K562 (cell line): ENCODE results near the gene SYNJ2. TPM values are rescaled to one million over a fixed set of nuclear protein-coding genes. Genes with fewer than 3 reads are reported as not detected.

Experiments
- ATAC-seq: fragments of 200-7000 bp; cut with Tn5 transposase; 3 replicates; pipeline ENCODE4 v1.9.1; 2020; ENCODE audit warnings: moderate library complexity
- BruUV-seq: library from RNA; stranded (reverse); fragments of 400-500 nt; replicated peaks from 2 replicates; lab custom pipeline; 2021; lab: Mats Ljungman, UMichigan
- CTCF ChIA-PET: fragments of 300-600 bp; formaldehyde crosslinking; extraction: SDS; loops from one replicate; lab custom pipeline; 2021; ENCODE audit warnings: low intra/inter-chr PET ratio; lab: Yijun Ruan, JAX
- POLR2A ChIA-PET: fragments of 300-600, 350-650 bp; sonication (Branson Sonifier 250); formaldehyde crosslinking; extraction: SDS; loops from one replicate; lab custom pipeline; 2021; ENCODE audit warnings: antibody characterized with exemption, inconsistent platforms; lab: Yijun Ruan, JAX
- DNase-seq, 4 experiments: peaks; one replicate each; pipeline versions ENCODE4 v3.0.0 to v3.0.0-alpha.2; 2011 to 2018; ENCODE audit warnings: low spot score in 3 of 4, mixed read lengths in 3 of 4; ENCODE audit errors: extremely low read depth in 1 of 4
- FAIRE-seq: peaks from 2 replicates; lab custom pipeline; 2011; peaks lifted over from hg19 to GRCh38; lab: Jason Lieb, UNC
- H2AFZ ChIP-seq: 2 replicates; pipeline ENCODE4 v1.6.0; 2011; ENCODE audit warnings: low read depth, low read length, control low read depth, inconsistent platforms
- H3K27ac ChIP-seq: fragments of 200-600 bp; 3 replicates; pipeline ENCODE4 v1.8.0; 2011; ENCODE audit warnings: low read depth, mild to moderate bottlenecking, control low read depth, inconsistent platforms, low read length, moderate library complexity, mixed read lengths; ENCODE audit errors: extremely low read depth
- H3K27me3 ChIP-seq, 2 experiments: fragments of 300-600 bp in 1 of 2; 2 replicates in 1 of 2; 3 replicates in 1 of 2; pipeline versions ENCODE4 v1.6.0 to v1.8.0; 2011; ENCODE audit warnings: inconsistent platforms in 2 of 2, low read length in 2 of 2, mild to moderate bottlenecking in 1 of 2, mixed read lengths in 1 of 2, moderate library complexity in 1 of 2; ENCODE audit not compliant: control insufficient read depth in 2 of 2, insufficient read depth in 2 of 2
- H3K36me3 ChIP-seq: fragments of 300-600 bp; 3 replicates; pipeline ENCODE4 v1.8.0; 2011; ENCODE audit warnings: mild to moderate bottlenecking, low read length, inconsistent platforms; ENCODE audit not compliant: control insufficient read depth, insufficient read depth
- H3K4me1 ChIP-seq, 2 experiments: fragments of 200-600 bp in 1 of 2; replicated peaks in 1 of 2; 2 replicates in 1 of 2; 3 replicates in 1 of 2; pipeline versions ENCODE4 v1.5.1 to v1.8.0; 2011; ENCODE audit warnings: inconsistent platforms in 2 of 2, low read length in 2 of 2, mild to moderate bottlenecking in 1 of 2, mixed read lengths in 1 of 2, moderate library complexity in 1 of 2; ENCODE audit not compliant: control insufficient read depth in 2 of 2, insufficient read depth in 2 of 2
- H3K4me2 ChIP-seq: 2 replicates; pipeline ENCODE4 v1.6.1; 2011; ENCODE audit warnings: low read length, control low read depth, inconsistent platforms, mixed read lengths; ENCODE audit not compliant: insufficient read depth
- H3K4me3 ChIP-seq: fragments of 200-600 bp; sonication (generic), shearing (Covaris generic); 2 replicates; pipeline ENCODE4 v1.5.1; 2016; ENCODE audit warnings: control low read depth, inconsistent platforms
- H3K79me2 ChIP-seq: fragments of 200-600 bp; 3 replicates; pipeline ENCODE4 v1.8.0; 2011; ENCODE audit warnings: low read length, inconsistent platforms; ENCODE audit not compliant: control insufficient read depth, insufficient read depth
- H3K9ac ChIP-seq, 2 experiments: 2 replicates each; pipeline versions ENCODE4 v1.6.0 to v1.6.1; 2011; ENCODE audit warnings: low read depth in 2 of 2, low read length in 2 of 2, control low read depth in 1 of 2, inconsistent platforms in 1 of 2, mild to moderate bottlenecking in 1 of 2, mixed read lengths in 1 of 2; ENCODE audit not compliant: insufficient read depth in 1 of 2
- H3K9me1 ChIP-seq: one replicate; pipeline ENCODE4 v1.6.0; 2011; ENCODE audit warnings: inconsistent platforms, mild to moderate bottlenecking, low read length, moderate library complexity; ENCODE audit not compliant: control insufficient read depth, insufficient read depth
- H3K9me3 ChIP-seq: replicated peaks from 2 replicates; pipeline ENCODE4 v1.5.1; 2011; ENCODE audit warnings: low read depth, low read length, inconsistent platforms; ENCODE audit not compliant: control insufficient read depth, insufficient read depth
- H4K20me1 ChIP-seq: replicated peaks from 2 replicates; pipeline ENCODE4 v1.6.1; 2011; ENCODE audit warnings: low read length, inconsistent platforms, mixed read lengths; ENCODE audit not compliant: control insufficient read depth, insufficient read depth
- BACH1 ChIP-seq: fragments of 200-800 bp; sonication (Bioruptor generic); IDR thresholded peaks from 2 replicates; pipeline ENCODE4 v1.6.1; 2016; ENCODE audit warnings: missing genetic modification characterization, missing compliant biosample characterization
- CXXC5 ChIP-seq: fragments of 250-450 bp; sonication (Bioruptor Pico); IDR thresholded peaks from 2 replicates; pipeline ENCODE4 v1.8.0; 2022; ENCODE audit warnings: inconsistent platforms, mild to moderate bottlenecking, moderate library complexity
- EGR1 ChIP-seq: fragments of 450-650 bp; conservative IDR thresholded peaks from 2 replicates; pipeline ENCODE4 v1.6.1; 2017; ENCODE audit warnings: mild to moderate bottlenecking
- FOSL1 ChIP-seq: fragments of 200-800 bp; sonication (Bioruptor generic); conservative IDR thresholded peaks from 2 replicates; pipeline ENCODE4 v1.6.1; 2016; ENCODE audit warnings: missing genetic modification characterization, missing compliant biosample characterization
- LARP7 ChIP-seq: fragments of 450-650 bp; IDR thresholded peaks from 2 replicates; pipeline ENCODE4 v1.6.1; 2016
- NFIC ChIP-seq: fragments of 450-650 bp; IDR thresholded peaks from 2 replicates; pipeline ENCODE4 v1.6.1; 2017; ENCODE audit warnings: mild to moderate bottlenecking, inconsistent platforms
- NR2C2 ChIP-seq, 2 experiments: fragments of 200-800 bp in 1 of 2; sonication (Bioruptor generic) in 1 of 2; sonication (generic) in 1 of 2; formaldehyde crosslinking in 1 of 2; IDR thresholded peaks; 2 replicates each; pipeline versions ENCODE4 v1.6.1 to v1.8.0; 2016 to 2022; ENCODE audit warnings: mild to moderate bottlenecking in 1 of 2, missing compliant biosample characterization in 1 of 2, missing genetic modification characterization in 1 of 2, missing genetic modification reagents in 1 of 2
- SMARCC2 ChIP-seq: fragments of 450-650 bp; IDR thresholded peaks from 2 replicates; pipeline ENCODE4 v1.6.1; 2017; ENCODE audit warnings: antibody characterized with exemption, moderate library complexity, mild to moderate bottlenecking, low read depth
- ZNF699 ChIP-seq: fragments of 250-450 bp; sonication (Bioruptor Pico); IDR thresholded peaks from 2 replicates; pipeline ENCODE4 v1.8.0; 2021; ENCODE audit warnings: mild to moderate bottlenecking, moderate library complexity; ENCODE audit not compliant: insufficient replicate concordance
- WGBS: fragments of 100-300 bp; shearing (Covaris generic); methylation state at CpG from one replicate; pipeline ENCODE4 v1.1.6; 2016; ENCODE audit warnings: low coverage, mixed read lengths; ENCODE audit not compliant: insufficient coverage; ENCODE audit errors: missing lambda C conversion rate; 5-methylcytosine and 5-hydroxymethylcytosine counted together
- in situ Hi-C: fragments of 300-500 bp; cut with MboI; formaldehyde crosslinking; loops from 4 replicates; pipeline ENCODE4 v1.15.0; 2018; ENCODE audit warnings: inconsistent platforms, mixed read lengths
- intact Hi-C: fragments of 100-400 bp; cut with micrococcal nuclease; formaldehyde crosslinking; loops from 2 replicates; pipeline ENCODE4 v1.14.2; 2022
- polyA plus RNA-seq, 8 experiments: library from polyadenylated mRNA; depleted of rRNA in 4 of 8; stranded (reverse) in 5 of 8; unstranded in 3 of 8; fragments of >200 nt; fragmentation: Nextera tagmentation in 2 of 8; fragmentation: Illumina TruSeq in 1 of 8; extraction: Ambion mirVana in 2 of 8; extraction: Trizol in 1 of 8; gene quantifications; 2 replicates each; pipeline versions ENCODE4 v1.2.1 to v1.2.3, GENCODE V29; 2011 to 2014; ENCODE audit warnings: inconsistent platforms in 1 of 8, missing spikeins in 1 of 8
- total RNA-seq, 7 experiments: library from RNA; depleted of rRNA in 6 of 7; stranded (reverse); fragments of >200 nt in 6 of 7; fragmentation: Illumina TruSeq in 2 of 7; extraction: Trizol in 2 of 7; gene quantifications; 2 replicates each; pipeline versions ENCODE4 v1.2.1 to v1.2.3, GENCODE V29; 2011 to 2021; ENCODE audit warnings: low replicate concordance in 1 of 7
- TF ChIP-seq, protein P1 (sequence below), 2 experiments: fragments of 450-650 bp; IDR thresholded peaks; 2 replicates each; pipeline ENCODE4 v1.6.1; 2018; ENCODE audit warnings: mild to moderate bottlenecking in 2 of 2, low read depth in 1 of 2; ENCODE audit not compliant: partially characterized antibody in 2 of 2
- TF ChIP-seq, protein P2 (sequence below): fragments of 450-650 bp; IDR thresholded peaks from 2 replicates; pipeline ENCODE4 v1.6.1; 2016; ENCODE audit warnings: borderline replicate concordance
- TF ChIP-seq, protein P3 (sequence below): fragments of 200-800 bp; sonication (Bioruptor generic); IDR thresholded peaks from 2 replicates; pipeline ENCODE4 v1.6.1; 2017; ENCODE audit warnings: missing genetic modification characterization, missing compliant biosample characterization

SYNJ2 gene
- total and polyA plus RNA-seq, 9 of the 15 experiments (the other 6 are each of a cell fraction or from before 2014, with no cell fraction given) = 3.0 to 27.7 (median 17.8) TPM

DNA sequence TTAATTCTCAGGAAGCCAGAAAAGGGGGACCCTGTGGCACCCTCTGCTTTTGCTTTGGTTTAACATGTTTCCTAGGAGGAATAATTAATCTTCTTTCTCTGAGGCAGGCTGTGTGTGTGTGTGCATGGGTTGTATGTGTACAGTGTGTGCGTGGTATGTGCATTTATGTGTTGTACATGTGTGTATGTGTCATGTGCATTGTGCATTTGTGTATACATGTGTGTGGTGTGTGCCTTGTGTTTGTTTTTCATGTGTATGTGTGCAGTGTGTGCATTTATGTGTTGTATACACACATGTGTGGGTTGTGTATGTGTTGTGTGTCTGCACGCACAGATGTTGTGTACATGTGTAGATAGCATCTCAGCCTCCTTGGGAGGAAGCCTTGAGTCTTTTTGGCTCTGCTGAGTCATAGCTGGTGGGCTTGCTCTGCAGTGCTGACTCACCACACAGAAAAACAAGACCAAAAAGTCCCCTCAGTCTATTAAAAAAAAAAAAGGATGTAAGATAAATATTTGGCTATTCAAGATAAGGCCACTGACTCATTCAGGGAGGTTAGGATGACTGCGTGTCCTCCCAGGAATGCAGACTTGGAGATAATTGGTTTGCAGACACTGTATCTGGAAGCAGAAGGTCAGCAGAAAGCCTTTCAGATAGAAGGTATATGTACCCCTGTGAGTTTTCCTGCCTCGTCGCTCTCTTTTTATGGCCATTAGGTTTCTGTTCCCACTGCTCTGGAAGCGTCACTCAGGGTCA lies 58.6 kb downstream of the SYNJ2 start:
- WGBS = 11% methylated on average over 6 of the region's 6 CpGs
- POLR2A ChIA-PET = interaction anchor here (0.5 to 4.3 kb wide), 10 partner anchors 9 to 60 kb away, joined by 3 to 19 read pairs (median 3); no protein-coding TSS in a partner anchor
- H3K4me1 ChIP-seq = peaks cover 46 to 60% of the 10 kb centered on the region in 2 experiments
- peak; percentile 99 for TF ChIP-seq LARP7
- peak; percentile 80 for TF ChIP-seq CXXC5 (CRISPR knock-in tag)
- TF ChIP-seq, protein P1, sequence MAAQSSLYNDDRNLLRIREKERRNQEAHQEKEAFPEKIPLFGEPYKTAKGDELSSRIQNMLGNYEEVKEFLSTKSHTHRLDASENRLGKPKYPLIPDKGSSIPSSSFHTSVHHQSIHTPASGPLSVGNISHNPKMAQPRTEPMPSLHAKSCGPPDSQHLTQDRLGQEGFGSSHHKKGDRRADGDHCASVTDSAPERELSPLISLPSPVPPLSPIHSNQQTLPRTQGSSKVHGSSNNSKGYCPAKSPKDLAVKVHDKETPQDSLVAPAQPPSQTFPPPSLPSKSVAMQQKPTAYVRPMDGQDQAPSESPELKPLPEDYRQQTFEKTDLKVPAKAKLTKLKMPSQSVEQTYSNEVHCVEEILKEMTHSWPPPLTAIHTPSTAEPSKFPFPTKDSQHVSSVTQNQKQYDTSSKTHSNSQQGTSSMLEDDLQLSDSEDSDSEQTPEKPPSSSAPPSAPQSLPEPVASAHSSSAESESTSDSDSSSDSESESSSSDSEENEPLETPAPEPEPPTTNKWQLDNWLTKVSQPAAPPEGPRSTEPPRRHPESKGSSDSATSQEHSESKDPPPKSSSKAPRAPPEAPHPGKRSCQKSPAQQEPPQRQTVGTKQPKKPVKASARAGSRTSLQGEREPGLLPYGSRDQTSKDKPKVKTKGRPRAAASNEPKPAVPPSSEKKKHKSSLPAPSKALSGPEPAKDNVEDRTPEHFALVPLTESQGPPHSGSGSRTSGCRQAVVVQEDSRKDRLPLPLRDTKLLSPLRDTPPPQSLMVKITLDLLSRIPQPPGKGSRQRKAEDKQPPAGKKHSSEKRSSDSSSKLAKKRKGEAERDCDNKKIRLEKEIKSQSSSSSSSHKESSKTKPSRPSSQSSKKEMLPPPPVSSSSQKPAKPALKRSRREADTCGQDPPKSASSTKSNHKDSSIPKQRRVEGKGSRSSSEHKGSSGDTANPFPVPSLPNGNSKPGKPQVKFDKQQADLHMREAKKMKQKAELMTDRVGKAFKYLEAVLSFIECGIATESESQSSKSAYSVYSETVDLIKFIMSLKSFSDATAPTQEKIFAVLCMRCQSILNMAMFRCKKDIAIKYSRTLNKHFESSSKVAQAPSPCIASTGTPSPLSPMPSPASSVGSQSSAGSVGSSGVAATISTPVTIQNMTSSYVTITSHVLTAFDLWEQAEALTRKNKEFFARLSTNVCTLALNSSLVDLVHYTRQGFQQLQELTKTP (IDR thresholded peaks at IDR 0.05; ENCODE audit: low read depth in 1 of 2, partially characterized antibody in 2 of 2) = peak; percentile 36 to 95
- TF ChIP-seq, protein P2, sequence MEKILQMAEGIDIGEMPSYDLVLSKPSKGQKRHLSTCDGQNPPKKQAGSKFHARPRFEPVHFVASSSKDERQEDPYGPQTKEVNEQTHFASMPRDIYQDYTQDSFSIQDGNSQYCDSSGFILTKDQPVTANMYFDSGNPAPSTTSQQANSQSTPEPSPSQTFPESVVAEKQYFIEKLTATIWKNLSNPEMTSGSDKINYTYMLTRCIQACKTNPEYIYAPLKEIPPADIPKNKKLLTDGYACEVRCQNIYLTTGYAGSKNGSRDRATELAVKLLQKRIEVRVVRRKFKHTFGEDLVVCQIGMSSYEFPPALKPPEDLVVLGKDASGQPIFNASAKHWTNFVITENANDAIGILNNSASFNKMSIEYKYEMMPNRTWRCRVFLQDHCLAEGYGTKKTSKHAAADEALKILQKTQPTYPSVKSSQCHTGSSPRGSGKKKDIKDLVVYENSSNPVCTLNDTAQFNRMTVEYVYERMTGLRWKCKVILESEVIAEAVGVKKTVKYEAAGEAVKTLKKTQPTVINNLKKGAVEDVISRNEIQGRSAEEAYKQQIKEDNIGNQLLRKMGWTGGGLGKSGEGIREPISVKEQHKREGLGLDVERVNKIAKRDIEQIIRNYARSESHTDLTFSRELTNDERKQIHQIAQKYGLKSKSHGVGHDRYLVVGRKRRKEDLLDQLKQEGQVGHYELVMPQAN = peak; percentile 86
- TF ChIP-seq NR2C2 (CRISPR knock-in tag; IDR thresholded peaks at IDR 0.05) = peak; percentile 47; the same call in 1 of the 2 replicates
- TF ChIP-seq NR2C2 (tag; IDR thresholded peaks at IDR 0.05) = peak; percentile 32; the same call in 1 of the 2 replicates
- TF ChIP-seq EGR1 = peak; percentile 66
- peak; percentile 99 for TF ChIP-seq BACH1
- TF ChIP-seq ZNF699 (CRISPR knock-in tag) = no peak
- peak; percentile 51 for TF ChIP-seq NFIC
- peak; percentile 100 for TF ChIP-seq SMARCC2
- TF ChIP-seq FOSL1 (tag) = peak; percentile 100
- TF ChIP-seq, protein P3, sequence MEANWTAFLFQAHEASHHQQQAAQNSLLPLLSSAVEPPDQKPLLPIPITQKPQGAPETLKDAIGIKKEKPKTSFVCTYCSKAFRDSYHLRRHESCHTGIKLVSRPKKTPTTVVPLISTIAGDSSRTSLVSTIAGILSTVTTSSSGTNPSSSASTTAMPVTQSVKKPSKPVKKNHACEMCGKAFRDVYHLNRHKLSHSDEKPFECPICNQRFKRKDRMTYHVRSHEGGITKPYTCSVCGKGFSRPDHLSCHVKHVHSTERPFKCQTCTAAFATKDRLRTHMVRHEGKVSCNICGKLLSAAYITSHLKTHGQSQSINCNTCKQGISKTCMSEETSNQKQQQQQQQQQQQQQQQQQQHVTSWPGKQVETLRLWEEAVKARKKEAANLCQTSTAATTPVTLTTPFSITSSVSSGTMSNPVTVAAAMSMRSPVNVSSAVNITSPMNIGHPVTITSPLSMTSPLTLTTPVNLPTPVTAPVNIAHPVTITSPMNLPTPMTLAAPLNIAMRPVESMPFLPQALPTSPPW (CRISPR knock-in tag) = peak; percentile 50; the same call in 1 of the 2 replicates

More for the DNA sequence above, 58.6 kb downstream of the SYNJ2 start:
- H3K4me3 ChIP-seq = no peak overlapping the region
- H3K9ac ChIP-seq = peak overlapping the region; percentile 57 to 84; a peak in 3 of 4 replicates
- no peaks in the 10 kb centered on the region for H3K27me3 ChIP-seq
- H3K27ac ChIP-seq = peak overlapping the region; percentile 80
- peak; percentile 96 for FAIRE-seq
- no TSS peak for BruUV-seq
- H2AFZ ChIP-seq = peak overlapping the region; percentile 18
- ATAC-seq = peak; percentile 76
- CTCF ChIA-PET = no interaction called here
- no peaks in the 10 kb centered on the region for H4K20me1 ChIP-seq
- intact Hi-C loops (loop anchor here (2.0 kb wide), 1 partner anchor 57 kb away; no protein-coding TSS in a partner anchor), in situ Hi-C loops (no loop called here)
- peak; percentile 89 to 95 (median 94) for DNase-seq
- H3K4me2 ChIP-seq = peak overlapping the region; percentile 79
- peaks cover 8% of the 10 kb centered on the region; the same call in 2 of the 3 replicates for H3K79me2 ChIP-seq
- H3K36me3 ChIP-seq = peaks cover 20% of the 10 kb centered on the region
- H3K9me3 ChIP-seq = no peaks in the 10 kb centered on the region
- peaks cover 6% of the 10 kb centered on the region for H3K9me1 ChIP-seq
